ENCODE measurements around the gene ELAVL1.

Gene ELAVL1

GRCh38 chr19:7953060-7953459 is 52.4 kb downstream of the ELAVL1 start:
- H3K27ac ChIP-seq (ENCODE audit: low read depth, low read length) = no peak overlapping the region
- H3K27me3 ChIP-seq (ENCODE audit: insufficient read depth, low read length) = no peaks in the 10 kb centered on the region
- H3K4me1 ChIP-seq (ENCODE audit: control insufficient read depth, insufficient read depth, low read length, unreplicated experiment) = no peaks in the 10 kb centered on the region
- H2AFZ ChIP-seq (ENCODE audit: low read length, unreplicated experiment) = no peak overlapping the region
- H3K79me2 ChIP-seq (ENCODE audit: control insufficient read depth, insufficient read depth, low read length, unreplicated experiment) = no peaks in the 10 kb centered on the region
- no peak overlapping the region for H3K4me3 ChIP-seq (ENCODE audit: low read depth, low read length)
- no peaks in the 10 kb centered on the region for H3K36me3 ChIP-seq (ENCODE audit: insufficient read depth, low read length)

- no peak overlapping the region for H3K27ac ChIP-seq (ENCODE audit: low read depth, low read length)
- H2AFZ ChIP-seq (ENCODE audit: low read length, unreplicated experiment) = no peak overlapping the region
- H3K4me1 ChIP-seq (ENCODE audit: control insufficient read depth, insufficient read depth, low read length, unreplicated experiment) = no peaks in the 10 kb centered on the region
- peaks cover 2% of the 10 kb centered on the region for H3K79me2 ChIP-seq (ENCODE audit: control insufficient read depth, insufficient read depth, low read length, unreplicated experiment)
- H3K27me3 ChIP-seq (ENCODE audit: insufficient read depth, low read length) = no peaks in the 10 kb centered on the region
- H3K4me3 ChIP-seq (ENCODE audit: low read depth, low read length) = no peak overlapping the region
- no peaks in the 10 kb centered on the region for H3K36me3 ChIP-seq (ENCODE audit: insufficient read depth, low read length)
These were observed 57.5 kb downstream of the ELAVL1 start for GRCh38 chr19:7947939-7948338.

- Histone ChIP-seq H3K27ac (ENCODE audit: low read depth, low read length) (peak overlapping the region; percentile 73; the same call in 1 of the 2 replicates), H3K4me1 (ENCODE audit: control insufficient read depth, insufficient read depth, low read length, unreplicated experiment) (no peaks in the 10 kb centered on the region), H3K79me2 (ENCODE audit: control insufficient read depth, insufficient read depth, low read length, unreplicated experiment) (peaks cover 27% of the 10 kb centered on the region), H3K27me3 (ENCODE audit: insufficient read depth, low read length) (no peaks in the 10 kb centered on the region), H2AFZ (ENCODE audit: low read length, unreplicated experiment) (peak overlapping the region; percentile 95), H3K4me3 (ENCODE audit: low read depth, low read length) (peak overlapping the region; percentile 93), H3K36me3 (ENCODE audit: insufficient read depth, low read length) (0 out of 2 replicates have a peak, but pooled peaks cover 3% of the 10 kb centered on the region)
These were observed 61.2 kb downstream of the ELAVL1 start for GRCh38 chr19:7944177-7944761.

GRCh38 chr19:7943444-7944176 is 61.8 kb downstream of the ELAVL1 start, which contains the start of gene TIMM44:
TSS of gene TIMM44 (minus strand) at chr19:7943666. CDS start at chr19:7943651, 15 bp downstream.
- Histone ChIP-seq H2AFZ (ENCODE audit: low read length, unreplicated experiment) (peak within 1 kb of the TSS; percentile 95), H3K4me3 (ENCODE audit: low read depth, low read length) (peak within 1 kb of the TSS; percentile 93), H3K79me2 (ENCODE audit: control insufficient read depth, insufficient read depth, low read length, unreplicated experiment) (peaks cover 29% of the 10 kb centered on the region), H3K4me1 (ENCODE audit: control insufficient read depth, insufficient read depth, low read length, unreplicated experiment) (no peaks in the 10 kb centered on the region), H3K27me3 (ENCODE audit: insufficient read depth, low read length) (no peaks in the 10 kb centered on the region), H3K36me3 (ENCODE audit: insufficient read depth, low read length) (0 out of 2 replicates have a peak, but pooled peaks cover 3% of the 10 kb centered on the region), H3K27ac (ENCODE audit: low read depth, low read length) (peak within 1 kb of the TSS; percentile 77)

GRCh38 chr19:7942981-7943443 is 62.4 kb downstream of the ELAVL1 start:
- no peak overlapping the region for H2AFZ ChIP-seq (ENCODE audit: low read length, unreplicated experiment)

GRCh38 chr19:7941895-7942596 is 63.4 kb downstream of the ELAVL1 start:
- Histone ChIP-seq H3K27me3 (ENCODE audit: insufficient read depth, low read length) (no peaks in the 10 kb centered on the region), H3K36me3 (ENCODE audit: insufficient read depth, low read length) (0 out of 2 replicates have a peak, but pooled peaks cover 3% of the 10 kb centered on the region), H3K4me1 (ENCODE audit: control insufficient read depth, insufficient read depth, low read length, unreplicated experiment) (no peaks in the 10 kb centered on the region), H2AFZ (ENCODE audit: low read length, unreplicated experiment) (no peak overlapping the region), H3K27ac (ENCODE audit: low read depth, low read length) (no peak overlapping the region), H3K4me3 (ENCODE audit: low read depth, low read length) (peak overlapping the region; percentile 93), H3K79me2 (ENCODE audit: control insufficient read depth, insufficient read depth, low read length, unreplicated experiment) (peaks cover 29% of the 10 kb centered on the region)

More at GRCh38 chr19:7942981-7943443, 62.4 kb downstream of the ELAVL1 start:
- Histone ChIP-seq H3K27me3 (ENCODE audit: insufficient read depth, low read length) (no peaks in the 10 kb centered on the region), H3K79me2 (ENCODE audit: control insufficient read depth, insufficient read depth, low read length, unreplicated experiment) (peaks cover 29% of the 10 kb centered on the region), H3K4me3 (ENCODE audit: low read depth, low read length) (peak overlapping the region; percentile 93), H3K36me3 (ENCODE audit: insufficient read depth, low read length) (0 out of 2 replicates have a peak, but pooled peaks cover 3% of the 10 kb centered on the region), H3K4me1 (ENCODE audit: control insufficient read depth, insufficient read depth, low read length, unreplicated experiment) (no peaks in the 10 kb centered on the region), H3K27ac (ENCODE audit: low read depth, low read length) (peak overlapping the region; percentile 77)

- Histone ChIP-seq H3K36me3 (ENCODE audit: insufficient read depth, low read length) (0 out of 2 replicates have a peak, but pooled peaks cover 3% of the 10 kb centered on the region), H2AFZ (ENCODE audit: low read length, unreplicated experiment) (no peak overlapping the region), H3K27ac (ENCODE audit: low read depth, low read length) (no peak overlapping the region), H3K27me3 (ENCODE audit: insufficient read depth, low read length) (no peaks in the 10 kb centered on the region), H3K79me2 (ENCODE audit: control insufficient read depth, insufficient read depth, low read length, unreplicated experiment) (peaks cover 29% of the 10 kb centered on the region), H3K4me1 (ENCODE audit: control insufficient read depth, insufficient read depth, low read length, unreplicated experiment) (no peaks in the 10 kb centered on the region), H3K4me3 (ENCODE audit: low read depth, low read length) (no peak overlapping the region)
These were observed 64.6 kb downstream of the ELAVL1 start for GRCh38 chr19:7940841-7941240.

- Histone ChIP-seq H3K4me1 (ENCODE audit: control insufficient read depth, insufficient read depth, low read length, unreplicated experiment) (no peaks in the 10 kb centered on the region), H3K79me2 (ENCODE audit: control insufficient read depth, insufficient read depth, low read length, unreplicated experiment) (peaks cover 3% of the 10 kb centered on the region), H3K36me3 (ENCODE audit: insufficient read depth, low read length) (no peaks in the 10 kb centered on the region), H3K27me3 (ENCODE audit: insufficient read depth, low read length) (no peaks in the 10 kb centered on the region), H3K27ac (ENCODE audit: low read depth, low read length) (no peak overlapping the region), H3K4me3 (ENCODE audit: low read depth, low read length) (no peak overlapping the region), H2AFZ (ENCODE audit: low read length, unreplicated experiment) (no peak overlapping the region)
These were observed 70.7 kb downstream of the ELAVL1 start for GRCh38 chr19:7934766-7935165.

GRCh38 chr19:7933828-7934725 is 71.4 kb downstream of the ELAVL1 start:
- Histone ChIP-seq H3K4me3 (ENCODE audit: low read depth, low read length) (no peak overlapping the region), H3K4me1 (ENCODE audit: control insufficient read depth, insufficient read depth, low read length, unreplicated experiment) (peaks cover 6% of the 10 kb centered on the region), H2AFZ (ENCODE audit: low read length, unreplicated experiment) (no peak overlapping the region), H3K27me3 (ENCODE audit: insufficient read depth, low read length) (no peaks in the 10 kb centered on the region), H3K79me2 (ENCODE audit: control insufficient read depth, insufficient read depth, low read length, unreplicated experiment) (peaks cover 2% of the 10 kb centered on the region), H3K27ac (ENCODE audit: low read depth, low read length) (no peak overlapping the region), H3K36me3 (ENCODE audit: insufficient read depth, low read length) (no peaks in the 10 kb centered on the region)

- H3K4me1 ChIP-seq (ENCODE audit: control insufficient read depth, insufficient read depth, low read length, unreplicated experiment) = peaks cover 11% of the 10 kb centered on the region
- no peak overlapping the region for H2AFZ ChIP-seq (ENCODE audit: low read length, unreplicated experiment)
- H3K79me2 ChIP-seq (ENCODE audit: control insufficient read depth, insufficient read depth, low read length, unreplicated experiment) = no peaks in the 10 kb centered on the region
- H3K27me3 ChIP-seq (ENCODE audit: insufficient read depth, low read length) = no peaks in the 10 kb centered on the region
- H3K27ac ChIP-seq (ENCODE audit: low read depth, low read length) = no peak overlapping the region
- H3K36me3 ChIP-seq (ENCODE audit: insufficient read depth, low read length) = no peaks in the 10 kb centered on the region
- no peak overlapping the region for H3K4me3 ChIP-seq (ENCODE audit: low read depth, low read length)
These were observed 72.0 kb downstream of the ELAVL1 start for GRCh38 chr19:7933411-7933810.
